Fibroblast of lung (primary cell): ENCODE measurements around the gene MACROD2. TPM values are rescaled to one million over a fixed set of nuclear protein-coding genes. Genes with fewer than 3 reads are reported as not detected.

ENCODE experiments used
- DNase-seq, 2 donors: peaks; one replicate each; pipeline versions ENCODE4 v3.0.0 to v3.0.0-alpha.2; 2010; ENCODE audit warnings: low read depth in 2 of 2
- H2AFZ ChIP-seq: 2 replicates; pipeline ENCODE4 v1.5.1; 2012; ENCODE audit warnings: low read length, control low read depth, inconsistent platforms
- H3K27ac ChIP-seq: 2 replicates; pipeline ENCODE4 v1.5.1; 2011; ENCODE audit warnings: low read length, control low read depth; ENCODE audit not compliant: insufficient read depth
- H3K27me3 ChIP-seq: 2 replicates; pipeline ENCODE4 v1.5.1; 2011; ENCODE audit warnings: mild to moderate bottlenecking, low read length; ENCODE audit not compliant: control insufficient read depth, insufficient read depth
- H3K36me3 ChIP-seq: 2 replicates; pipeline ENCODE4 v1.5.1; 2011; ENCODE audit warnings: low read length; ENCODE audit not compliant: control insufficient read depth, insufficient read depth
- H3K4me1 ChIP-seq: 2 replicates; pipeline ENCODE4 v1.5.1; 2011; ENCODE audit warnings: low read length; ENCODE audit not compliant: control insufficient read depth, insufficient read depth; ENCODE audit errors: extremely low read depth
- H3K4me2 ChIP-seq: 2 replicates; pipeline ENCODE4 v1.5.1; 2011; ENCODE audit warnings: low read length, control low read depth; ENCODE audit not compliant: insufficient read depth; ENCODE audit errors: extremely low read depth
- H3K4me3 ChIP-seq, 4 experiments: fragments of 200-600 bp in 1 of 4; sonication (generic) in 1 of 4; replicated peaks in 1 of 4; 2 replicates each; pipeline ENCODE4 v1.5.1; 2011 to 2016; ENCODE audit warnings: low read length in 4 of 4, low read depth in 3 of 4, mild to moderate bottlenecking in 3 of 4, control low read depth in 2 of 4, inconsistent platforms in 1 of 4, mixed read lengths in 1 of 4; ENCODE audit not compliant: insufficient read depth in 1 of 4; ENCODE audit errors: control extremely low read depth in 1 of 4
- H3K79me2 ChIP-seq: 2 replicates; pipeline ENCODE4 v1.5.1; 2012; ENCODE audit warnings: mild to moderate bottlenecking, low read length, inconsistent platforms; ENCODE audit not compliant: control insufficient read depth, insufficient read depth
- H3K9ac ChIP-seq: 2 replicates; pipeline ENCODE4 v1.5.1; 2011; ENCODE audit warnings: mild to moderate bottlenecking, low read length, control low read depth; ENCODE audit not compliant: insufficient read depth
- H3K9me3 ChIP-seq: 2 replicates; pipeline ENCODE4 v1.5.1; 2012; ENCODE audit warnings: low read depth, low read length; ENCODE audit not compliant: control insufficient read depth, insufficient read depth
- H4K20me1 ChIP-seq: 2 replicates; pipeline ENCODE4 v1.5.1; 2011; ENCODE audit warnings: low read length; ENCODE audit not compliant: control insufficient read depth, insufficient read depth; ENCODE audit errors: extremely low read depth
- CTCF ChIP-seq, 2 donors: IDR thresholded peaks in 1 of 2; conservative IDR thresholded peaks in 1 of 2; 1 replicate in 1 of 2; 2 replicates in 1 of 2; pipeline ENCODE4 v1.5.1; 2011 to 2012; ENCODE audit warnings: low read length in 2 of 2, control low read depth in 1 of 2, inconsistent platforms in 1 of 2, low read depth in 1 of 2, mild to moderate bottlenecking in 1 of 2
- EZH2 ChIP-seq: IDR thresholded peaks from 2 replicates; pipeline ENCODE4 v1.5.1; 2012; ENCODE audit warnings: low read length, control low read depth, mild to moderate bottlenecking; ENCODE audit errors: missing control alignments
- polyA plus RNA-seq, 2 donors: library from polyadenylated mRNA; depleted of rRNA in 1 of 2; stranded (reverse) in 1 of 2; unstranded in 1 of 2; fragments of >200 nt; gene quantifications; 2 replicates each; pipeline ENCODE4 v1.2.1, GENCODE V29; 2011 to 2012; ENCODE audit warnings: missing spikeins in 1 of 2
- total RNA-seq: library from RNA; depleted of rRNA; stranded (reverse); fragments of >200 nt; gene quantifications from 2 replicates; pipeline ENCODE4 v1.2.1, GENCODE V29; 2014

MACROD2 gene
- total and polyA plus RNA-seq, 2 donors (not counting 1 experiment from before 2014, with no cell fraction given), result 0.54 to 1.7 TPM

GRCh38 chr20:14709439-14709838 lies 714.1 kb downstream of the MACROD2 start:
- no peak overlapping the region for H3K4me2 ChIP-seq
- H3K4me1 ChIP-seq, result peaks cover 3% of the 10 kb centered on the region
- no peak for TF ChIP-seq EZH2
- TF ChIP-seq CTCF (conservative IDR thresholded peaks at IDR 0.05 in 1 of 2, IDR thresholded peaks at IDR 0.05 in 1 of 2; ENCODE audit: low read depth in 1 of 2, low read length in 2 of 2), result no peak
- no peaks in the 10 kb centered on the region for H3K27me3 ChIP-seq
- H3K27ac ChIP-seq, result no peak overlapping the region
- H3K36me3 ChIP-seq, result no peaks in the 10 kb centered on the region
- no peak overlapping the region for H3K4me3 ChIP-seq
- H4K20me1 ChIP-seq, result no peaks in the 10 kb centered on the region
- H3K9me3 ChIP-seq, result no peaks in the 10 kb centered on the region
- no peak overlapping the region for H2AFZ ChIP-seq
- no peak for DNase-seq
- H3K79me2 ChIP-seq, result no peaks in the 10 kb centered on the region
- H3K9ac ChIP-seq, result no peak overlapping the region

- Histone ChIP-seq H2AFZ (no peak overlapping the region), H3K9ac (no peak overlapping the region), H3K79me2 (no peaks in the 10 kb centered on the region), H3K36me3 (no peaks in the 10 kb centered on the region), H3K27me3 (no peaks in the 10 kb centered on the region), H3K4me1 (peaks cover 3% of the 10 kb centered on the region), H4K20me1 (no peaks in the 10 kb centered on the region), H3K4me3 (no peak overlapping the region), H3K27ac (no peak overlapping the region), H3K4me2 (no peak overlapping the region), H3K9me3 (no peaks in the 10 kb centered on the region)
- no peak for DNase-seq
- TF ChIP-seq EZH2, result no peak
- no peak for TF ChIP-seq CTCF (conservative IDR thresholded peaks at IDR 0.05 in 1 of 2, IDR thresholded peaks at IDR 0.05 in 1 of 2; ENCODE audit: low read depth in 1 of 2, low read length in 2 of 2)
Measured at GRCh38 chr20:14710951-14711350, 715.6 kb downstream of the MACROD2 start.

GRCh38 chr20:14711652-14712051 lies 716.3 kb downstream of the MACROD2 start:
- peaks cover 3% of the 10 kb centered on the region for H3K4me1 ChIP-seq
- H3K79me2 ChIP-seq, result no peaks in the 10 kb centered on the region
- no peak overlapping the region for H3K27ac ChIP-seq
- no peak overlapping the region for H3K4me3 ChIP-seq
- H4K20me1 ChIP-seq, result no peaks in the 10 kb centered on the region
- no peak overlapping the region for H3K9ac ChIP-seq
- no peak for TF ChIP-seq EZH2
- TF ChIP-seq CTCF (conservative IDR thresholded peaks at IDR 0.05 in 1 of 2, IDR thresholded peaks at IDR 0.05 in 1 of 2; ENCODE audit: low read depth in 1 of 2, low read length in 2 of 2), result no peak
- DNase-seq, result peak; percentile 9 to 30
- H2AFZ ChIP-seq, result no peak overlapping the region
- H3K27me3 ChIP-seq, result no peaks in the 10 kb centered on the region
- H3K36me3 ChIP-seq, result no peaks in the 10 kb centered on the region
- H3K9me3 ChIP-seq, result no peaks in the 10 kb centered on the region
- H3K4me2 ChIP-seq, result no peak overlapping the region
